B cell (primary cell): ENCODE results near the gene RSPRY1. TPM values are rescaled to one million over a fixed set of nuclear protein-coding genes. Genes with fewer than 3 reads are reported as not detected.

Experiments
- ATAC-seq: fragments of 200-7000 bp; cut with Tn5 transposase; one replicate; pipeline ENCODE4 v1.10.0; 2021; ENCODE audit warnings: low read depth, mild to moderate bottlenecking, moderate number of reproducible peaks, moderate library complexity
- CTCF ChIA-PET: fragments of 350-600 bp; sonication (Branson Sonifier 250); formaldehyde crosslinking; loops from one replicate; lab custom pipeline; 2021; ENCODE audit warnings: antibody characterized with exemption, inconsistent platforms; lab: Charles Lee
- POLR2A ChIA-PET: fragments of 350-600 bp; sonication (Branson Sonifier 250); formaldehyde crosslinking; loops from one replicate; lab custom pipeline; 2021; ENCODE audit warnings: antibody characterized with exemption; lab: Charles Lee
- DNase-seq: peaks from one replicate; pipeline ENCODE4 v3.0.0; 2013
- H2AFZ ChIP-seq: 2 replicates; pipeline ENCODE4 v1.6.1; 2012; ENCODE audit warnings: mild to moderate bottlenecking, low read depth, low read length; ENCODE audit not compliant: insufficient read depth, poor library complexity, severe bottlenecking
- H3K27ac ChIP-seq, 2 donors: 1 replicate in 1 of 2; 2 replicates in 1 of 2; pipeline ENCODE4 v1.5.1; 2012 to 2013; ENCODE audit warnings: low read length in 2 of 2, mild to moderate bottlenecking in 2 of 2, moderate library complexity in 1 of 2
- H3K27me3 ChIP-seq, 4 experiments: fragments of 200-600 bp in 1 of 4; sonication (generic) in 1 of 4; replicated peaks in 1 of 4; 1 replicate in 2 of 4; 2 replicates in 2 of 4; pipeline versions ENCODE4 v1.6.1 to v1.7.0; 2013 to 2016; ENCODE audit warnings: low read length in 3 of 4, mild to moderate bottlenecking in 2 of 4, mixed read lengths in 1 of 4, moderate library complexity in 1 of 4; ENCODE audit not compliant: insufficient read depth in 4 of 4, control insufficient read depth in 3 of 4; ENCODE audit errors: control extremely low read depth in 1 of 4
- H3K36me3 ChIP-seq, 2 experiments: replicated peaks in 1 of 2; 1 replicate in 1 of 2; 2 replicates in 1 of 2; pipeline versions ENCODE4 v1.6.1 to v1.7.1; 2013; ENCODE audit warnings: low read length in 1 of 2; ENCODE audit not compliant: insufficient read depth in 2 of 2, control insufficient read depth in 1 of 2; ENCODE audit errors: control extremely low read depth in 1 of 2, extremely low read depth in 1 of 2
- H3K4me1 ChIP-seq, 2 donors: fragments of 200-600 bp in 1 of 2; sonication (generic) in 1 of 2; 1 replicate in 1 of 2; 2 replicates in 1 of 2; pipeline versions ENCODE4 v1.5.1 to v1.6.1; 2013 to 2017; ENCODE audit warnings: low read length in 2 of 2; ENCODE audit not compliant: control insufficient read depth in 2 of 2, insufficient read depth in 2 of 2
- H3K4me2 ChIP-seq: replicated peaks from 2 replicates; pipeline ENCODE3; 2012; ENCODE audit warnings: mild to moderate bottlenecking, low read depth, low read length; ENCODE audit not compliant: poor library complexity, severe bottlenecking
- H3K4me3 ChIP-seq, 5 experiments: fragments of 200-600 bp in 1 of 5; sonication (generic) in 1 of 5; 1 replicate in 3 of 5; 2 replicates in 2 of 5; pipeline versions ENCODE4 v1.5.1 to v1.7.0; 2011 to 2016; ENCODE audit warnings: low read length in 4 of 5, mild to moderate bottlenecking in 4 of 5, low read depth in 2 of 5, control low read depth in 1 of 5, moderate library complexity in 1 of 5; ENCODE audit not compliant: insufficient read depth in 1 of 5; ENCODE audit errors: control extremely low read depth in 1 of 5, extremely low read depth in 1 of 5
- H3K79me2 ChIP-seq: fragments of 200-600 bp; sonication (generic); one replicate; pipeline ENCODE4 v1.6.0; 2016; ENCODE audit warnings: low read length; ENCODE audit not compliant: control insufficient read depth, insufficient read depth
- H3K9ac ChIP-seq: fragments of 200-600 bp; sonication (generic); 2 replicates; pipeline ENCODE4 v1.6.1; 2017; ENCODE audit warnings: mild to moderate bottlenecking, low read length, moderate library complexity
- H3K9me3 ChIP-seq, 3 donors: one replicate each; pipeline versions ENCODE4 v1.6.1 to v1.7.1; 2013; ENCODE audit warnings: low read length in 2 of 3; ENCODE audit not compliant: control insufficient read depth in 2 of 3, insufficient read depth in 1 of 3; ENCODE audit errors: control extremely low read depth in 1 of 3
- H4K20me1 ChIP-seq: 2 replicates; pipeline ENCODE4 v1.6.0; 2012; ENCODE audit warnings: mild to moderate bottlenecking, low read length; ENCODE audit not compliant: insufficient read depth, control insufficient read depth, poor library complexity, severe bottlenecking
- H3K27ac Mint-ChIP-seq: one replicate; pipeline ENCODE4 v1.8.0; 2021; ENCODE audit warnings: mixed read lengths
- H3K27me3 Mint-ChIP-seq: one replicate; pipeline ENCODE4 v1.8.0; 2021; ENCODE audit warnings: mixed read lengths
- H3K4me1 Mint-ChIP-seq: one replicate; pipeline ENCODE4 v1.8.0; 2021; ENCODE audit warnings: mixed read lengths
- H3K4me3 Mint-ChIP-seq: one replicate; pipeline ENCODE4 v1.8.0; 2021; ENCODE audit warnings: mixed read lengths
- H3K9me3 Mint-ChIP-seq: one replicate; pipeline ENCODE4 v1.8.0; 2022; ENCODE audit warnings: mixed read lengths; ENCODE audit not compliant: insufficient read depth
- CTCF ChIP-seq: fragments of 200-600 bp; IDR thresholded peaks from one replicate; pipeline ENCODE4 v1.8.0; 2022; ENCODE audit warnings: antibody characterized with exemption, mild to moderate bottlenecking
- EZH2 ChIP-seq: IDR thresholded peaks from 2 replicates; pipeline ENCODE4 v1.6.1; 2012; ENCODE audit warnings: borderline replicate concordance, low read depth, mild to moderate bottlenecking, moderate library complexity, low read length; ENCODE audit not compliant: insufficient read depth, poor library complexity, severe bottlenecking
- WGBS: methylation state at CpG from one replicate; pipeline ENCODE4 v1.1.5; 2013; ENCODE audit warnings: missing lambda C conversion rate; ENCODE audit not compliant: insufficient coverage; 5-methylcytosine and 5-hydroxymethylcytosine counted together
- intact Hi-C: fragments of 100-400 bp; cut with micrococcal nuclease; formaldehyde crosslinking; loops from one replicate; pipeline ENCODE4 v1.10.0; 2022
- polyA plus RNA-seq: library from polyadenylated mRNA; depleted of rRNA; stranded (reverse); fragments of >200 nt; gene quantifications from 2 replicates; pipeline ENCODE4 v1.2.3, GENCODE V29; 2012
- total RNA-seq, 2 donors: library from RNA; stranded (reverse); fragments of 120-200 nt in 1 of 2; gene quantifications; 1 replicate in 1 of 2; 2 replicates in 1 of 2; pipeline versions ENCODE4 v1.2.3 to v1.2.4, GENCODE V29; 2013 to 2022

RSPRY1 gene
- total and polyA plus RNA-seq, 2 donors (not counting 1 experiment from before 2014, with no cell fraction given): 9.6 to 38.4 TPM

- no peak for ATAC-seq
- Histone ChIP-seq H3K27ac (no peak overlapping the region), H3K9ac (no peak overlapping the region), H3K79me2 (no peaks in the 10 kb centered on the region), H3K4me2 (no peak overlapping the region), H2AFZ (no peak overlapping the region), H4K20me1 (no peaks in the 10 kb centered on the region), H3K9me3 (no peaks in the 10 kb centered on the region), H3K4me3 (no peak overlapping the region), H3K36me3 (no peaks in the 10 kb centered on the region), H3K4me1 (peaks cover 57 to 63% of the 10 kb centered on the region in 2 donors), H3K27me3 (no peaks in the 10 kb centered on the region)
- DNase-seq: no peak
- no peak for TF ChIP-seq CTCF
- no peak for TF ChIP-seq EZH2
- CTCF ChIA-PET: interaction anchor here (1.2 kb wide), 1 partner anchor 49 kb away, joined by 3 read pairs; no protein-coding TSS in a partner anchor
- POLR2A ChIA-PET: no interaction called here
- Mint-ChIP-seq H3K4me3 (no peak overlapping the region), H3K27ac (no peak overlapping the region), H3K4me1 (peaks cover 63% of the 10 kb centered on the region), H3K27me3 (no peaks in the 10 kb centered on the region), H3K9me3 (no peaks in the 10 kb centered on the region)
- intact Hi-C loops: no loop called here
- 88% methylated on average over 10 of the region's 10 CpGs for WGBS
Measured at GRCh38 chr16:57138281-57138935, 47.7 kb upstream of the RSPRY1 start.

- Histone ChIP-seq H3K4me1 (peaks cover 36 to 41% of the 10 kb centered on the region in 2 donors), H4K20me1 (no peaks in the 10 kb centered on the region), H3K27me3 (no peaks in the 10 kb centered on the region), H3K9ac (no peak overlapping the region), H3K36me3 (no peaks in the 10 kb centered on the region), H3K4me3 (no peak overlapping the region), H3K4me2 (peak overlapping the region; percentile 53), H2AFZ (no peak overlapping the region), H3K79me2 (no peaks in the 10 kb centered on the region), H3K9me3 (no peaks in the 10 kb centered on the region), H3K27ac (no peak overlapping the region)
- peak overlapping the region; percentile 79 for H3K4me3 Mint-ChIP-seq
- intact Hi-C loops: no loop called here
- ChIA-PET POLR2A (interaction anchor here (0.8 to 1.1 kb wide), 2 partner anchors 10 to 45 kb away, joined by 3 to 6 read pairs; partner anchors contain the start of gene PSME3IP1), CTCF (interaction anchor here (0.7 to 2.1 kb wide), 2 partner anchors 12 to 13 kb away, joined by 3 to 6 read pairs; no protein-coding TSS in a partner anchor)
- H3K9me3 Mint-ChIP-seq: no peaks in the 10 kb centered on the region
- no peak for ATAC-seq
- peaks cover 42% of the 10 kb centered on the region for H3K4me1 Mint-ChIP-seq
- TF ChIP-seq CTCF (no peak), EZH2 (no peak)
- H3K27me3 Mint-ChIP-seq: no peaks in the 10 kb centered on the region
- WGBS: 90% methylated on average over 7 of the region's 7 CpGs
- no peak overlapping the region for H3K27ac Mint-ChIP-seq
- no peak for DNase-seq
Measured at GRCh38 chr16:57140931-57141668, 45.0 kb upstream of the RSPRY1 start.
